Lung (tissue), 12 donors: Measurements from ENCODE around the gene ALK. TPM values are rescaled to one million over a fixed set of nuclear protein-coding genes. Genes with fewer than 3 reads are reported as not detected.

Experiments
- ATAC-seq: fragments of 200-7000 bp; cut with Tn5 transposase; one replicate; pipeline ENCODE4 v1.9.1; 2020; ENCODE audit warnings: moderate number of reproducible peaks; ENCODE audit not compliant: insufficient read depth, low FRiP score
- DNase-seq, 3 donors: peaks; one replicate each; pipeline ENCODE4 v3.0.0-alpha.2; 2013 to 2017
- H3K27ac ChIP-seq, 2 donors: one replicate each; pipeline ENCODE4 v1.5.1; 2013; ENCODE audit warnings: mild to moderate bottlenecking in 2 of 2, moderate library complexity in 2 of 2, control low read depth in 1 of 2, inconsistent platforms in 1 of 2, low read depth in 1 of 2, low read length in 1 of 2
- H3K27me3 ChIP-seq, 3 donors: one replicate each; pipeline ENCODE4 v1.5.1; 2013; ENCODE audit warnings: low read length in 2 of 3; ENCODE audit not compliant: control insufficient read depth in 3 of 3, insufficient read depth in 3 of 3
- H3K36me3 ChIP-seq, 4 donors: one replicate each; pipeline ENCODE4 v1.5.1; 2013; ENCODE audit warnings: low read length in 4 of 4, mild to moderate bottlenecking in 1 of 4, moderate library complexity in 1 of 4; ENCODE audit not compliant: control insufficient read depth in 4 of 4, insufficient read depth in 4 of 4
- H3K4me1 ChIP-seq, 5 donors: one replicate each; pipeline ENCODE4 v1.5.1; 2013; ENCODE audit warnings: low read length in 5 of 5, mild to moderate bottlenecking in 2 of 5, moderate library complexity in 1 of 5; ENCODE audit not compliant: control insufficient read depth in 5 of 5, insufficient read depth in 5 of 5
- H3K4me3 ChIP-seq: one replicate; pipeline ENCODE4 v1.5.1; 2013; ENCODE audit warnings: mild to moderate bottlenecking, control low read depth, moderate library complexity
- H3K9ac ChIP-seq, 2 donors: one replicate each; pipeline ENCODE4 v1.5.1; 2013; ENCODE audit warnings: low read length in 2 of 2, control low read depth in 1 of 2; ENCODE audit not compliant: insufficient read depth in 1 of 2
- H3K9me3 ChIP-seq, 4 donors: one replicate each; pipeline ENCODE4 v1.5.1; 2013; ENCODE audit warnings: low read length in 3 of 4, mild to moderate bottlenecking in 1 of 4, moderate library complexity in 1 of 4; ENCODE audit not compliant: control insufficient read depth in 4 of 4, insufficient read depth in 3 of 4
- WGBS, 2 donors: extraction: QIAGEN DNeasy Blood & Tissue Kit; methylation state at CpG; one replicate each; pipeline ENCODE4 v1.1.7; 2013; 5-methylcytosine and 5-hydroxymethylcytosine counted together
- polyA plus RNA-seq, 2 donors: library from polyadenylated mRNA; stranded (reverse); fragments of 200-250 nt; gene quantifications; one replicate each; pipeline ENCODE4 v1.2.1, GENCODE V29; 2013
- total RNA-seq, 2 donors: library from RNA; depleted of rRNA in 1 of 2; stranded (reverse); fragments of >200 nt in 1 of 2; gene quantifications; one replicate each; pipeline ENCODE4 v1.2.1, GENCODE V29; 2014 to 2021
- TF ChIP-seq, protein P1 (sequence below): IDR thresholded peaks from 2 replicates; pipeline ENCODE4 v1.5.1; 2012; ENCODE audit warnings: mild to moderate bottlenecking; ENCODE audit errors: control extremely low read depth, extremely low read depth
- donor health status: control.
- donor health status: control.
- donor health status: Bipolar disorder and iron deficiency.
- donor health status: healthy.
- donor health status: DM: yes; HTN: yes; CAD: no.

The ALK gene
- total and polyA plus RNA-seq, 4 donors = 0.09 to 0.25 (median 0.10) TPM; not detected in 1

DNA sequence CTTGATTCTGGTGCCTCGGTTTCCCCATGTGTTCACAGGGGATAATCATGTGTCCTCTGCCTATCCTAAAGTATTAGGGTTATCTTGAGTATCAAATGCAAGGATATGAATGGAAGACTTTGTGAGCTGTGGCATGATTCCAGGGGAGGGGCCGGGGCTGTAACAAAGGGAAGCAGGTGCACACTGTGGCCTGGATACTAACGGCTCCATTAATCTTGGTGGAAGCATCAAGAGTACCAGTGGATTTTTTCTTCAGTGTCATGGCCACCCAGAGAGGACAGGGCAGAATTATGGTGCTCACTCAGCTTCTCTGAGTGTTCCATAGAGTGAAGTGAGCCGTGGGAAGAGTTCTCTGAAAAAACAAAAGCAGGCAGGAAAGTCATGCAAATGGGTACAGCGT, 320.1 kb downstream of the ALK start:
- H3K27ac ChIP-seq = no peak overlapping the region
- 83 to 89% methylated on average over 5 of the region's 5 CpGs for WGBS, 2 donors
- DNase-seq = no peak
- TF ChIP-seq, protein P1, sequence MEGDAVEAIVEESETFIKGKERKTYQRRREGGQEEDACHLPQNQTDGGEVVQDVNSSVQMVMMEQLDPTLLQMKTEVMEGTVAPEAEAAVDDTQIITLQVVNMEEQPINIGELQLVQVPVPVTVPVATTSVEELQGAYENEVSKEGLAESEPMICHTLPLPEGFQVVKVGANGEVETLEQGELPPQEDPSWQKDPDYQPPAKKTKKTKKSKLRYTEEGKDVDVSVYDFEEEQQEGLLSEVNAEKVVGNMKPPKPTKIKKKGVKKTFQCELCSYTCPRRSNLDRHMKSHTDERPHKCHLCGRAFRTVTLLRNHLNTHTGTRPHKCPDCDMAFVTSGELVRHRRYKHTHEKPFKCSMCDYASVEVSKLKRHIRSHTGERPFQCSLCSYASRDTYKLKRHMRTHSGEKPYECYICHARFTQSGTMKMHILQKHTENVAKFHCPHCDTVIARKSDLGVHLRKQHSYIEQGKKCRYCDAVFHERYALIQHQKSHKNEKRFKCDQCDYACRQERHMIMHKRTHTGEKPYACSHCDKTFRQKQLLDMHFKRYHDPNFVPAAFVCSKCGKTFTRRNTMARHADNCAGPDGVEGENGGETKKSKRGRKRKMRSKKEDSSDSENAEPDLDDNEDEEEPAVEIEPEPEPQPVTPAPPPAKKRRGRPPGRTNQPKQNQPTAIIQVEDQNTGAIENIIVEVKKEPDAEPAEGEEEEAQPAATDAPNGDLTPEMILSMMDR = no peak
- no peaks in the 10 kb centered on the region for H3K36me3 ChIP-seq
- ATAC-seq = no peak
- no peaks in the 10 kb centered on the region for H3K27me3 ChIP-seq
- H3K4me3 ChIP-seq = no peak overlapping the region
- H3K9me3 ChIP-seq = no peaks in the 10 kb centered on the region
- peaks cover 0 to 4% (median 0%) of the 10 kb centered on the region in 5 donors for H3K4me1 ChIP-seq
- H3K9ac ChIP-seq = no peak overlapping the region

DNA sequence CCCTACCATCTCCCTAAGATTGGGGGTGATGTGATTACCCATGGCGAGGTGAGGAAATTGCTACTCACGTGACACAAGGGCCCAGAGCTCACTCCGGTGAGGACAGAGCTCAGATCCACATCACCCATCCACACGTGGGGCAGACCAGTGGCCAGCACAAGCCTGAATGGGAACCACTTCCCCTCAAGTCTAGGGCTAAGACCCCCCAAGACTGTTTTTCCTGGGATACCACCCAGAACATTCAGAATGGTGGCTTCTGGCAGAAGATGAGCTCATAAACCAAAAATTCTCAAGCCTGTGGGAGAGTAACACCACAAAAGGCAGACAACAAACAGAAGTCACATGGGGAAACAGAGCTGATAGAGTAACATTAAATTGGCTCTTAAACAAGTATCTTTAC, 321.4 kb downstream of the ALK start:
- Histone ChIP-seq H3K27ac (no peak overlapping the region), H3K4me1 (peaks cover 0 to 4% (median 0%) of the 10 kb centered on the region in 5 donors), H3K36me3 (no peaks in the 10 kb centered on the region), H3K9ac (no peak overlapping the region), H3K4me3 (no peak overlapping the region), H3K9me3 (no peaks in the 10 kb centered on the region), H3K27me3 (no peaks in the 10 kb centered on the region)
- DNase-seq = no peak
- no peak for ATAC-seq
- 92 to 94% methylated on average over 4 of the region's 4 CpGs for WGBS, 2 donors
- TF ChIP-seq, protein P1 = no peak

DNA sequence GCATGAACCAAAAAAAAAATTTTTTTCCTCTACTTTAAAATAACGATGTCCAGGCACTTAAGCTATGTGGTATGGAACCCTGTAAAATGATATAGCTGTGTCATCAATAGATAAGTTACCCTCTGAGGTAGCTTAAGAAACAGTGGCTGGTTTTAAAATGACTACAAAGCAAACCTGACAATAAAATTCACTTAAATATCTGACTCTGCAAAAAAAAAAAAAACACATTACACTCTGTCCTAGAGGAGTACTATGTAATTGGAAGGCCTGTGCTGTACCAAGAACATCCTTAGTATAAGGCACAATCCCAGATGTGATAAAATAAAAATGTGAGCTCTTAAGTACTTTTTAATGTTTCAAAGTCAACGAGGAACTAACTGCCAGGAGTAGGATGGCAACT, 322.4 kb downstream of the ALK start:
- Histone ChIP-seq H3K4me1 (peaks cover 0 to 4% (median 0%) of the 10 kb centered on the region in 5 donors), H3K27ac (no peak overlapping the region), H3K4me3 (no peak overlapping the region), H3K36me3 (no peaks in the 10 kb centered on the region), H3K9me3 (no peaks in the 10 kb centered on the region), H3K9ac (no peak overlapping the region), H3K27me3 (no peaks in the 10 kb centered on the region)
- TF ChIP-seq, protein P1 = no peak
- DNase-seq (no peak), ATAC-seq (no peak)
- WGBS, 2 donors = 54 to 83% methylated on average over 2 of the region's 2 CpGs

DNA sequence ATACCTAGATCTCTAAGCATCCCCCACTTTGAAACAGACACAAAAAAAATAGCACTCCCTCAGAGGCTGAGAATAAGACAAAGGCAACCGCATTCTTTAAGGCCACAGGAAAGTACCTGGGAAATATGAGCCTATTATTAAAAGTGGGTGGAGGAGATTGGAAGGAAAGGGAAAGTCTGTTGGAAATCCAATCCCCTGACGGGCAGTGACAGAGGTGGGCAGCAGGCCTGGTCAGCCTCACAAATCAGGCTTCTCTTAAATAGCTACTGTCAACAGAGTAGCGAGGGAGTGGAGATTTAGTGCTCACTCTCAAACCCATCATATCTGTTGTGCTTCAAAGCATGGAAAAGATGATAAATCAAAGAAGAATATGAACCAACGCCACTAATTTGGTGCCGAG, 324.4 kb downstream of the ALK start:
- no peak overlapping the region for H3K9ac ChIP-seq
- H3K4me3 ChIP-seq = no peak overlapping the region
- no peak overlapping the region for H3K27ac ChIP-seq
- 77 to 91% methylated on average over 5 of the region's 5 CpGs for WGBS, 2 donors
- TF ChIP-seq, protein P1 = no peak
- no peak for DNase-seq
- H3K36me3 ChIP-seq = no peaks in the 10 kb centered on the region
- no peak for ATAC-seq
- H3K27me3 ChIP-seq = no peaks in the 10 kb centered on the region
- H3K4me1 ChIP-seq = peaks cover 0 to 4% (median 0%) of the 10 kb centered on the region in 5 donors
- no peaks in the 10 kb centered on the region for H3K9me3 ChIP-seq
